GM19455 (cell line): Measurements from ENCODE around the gene CTAGE4.
"Not testable (repeated sequence)": the region's sequence is repeated elsewhere in the genome, so short reads cannot be mapped to it uniquely, and the experiment has no call there.

Experiments used
- ATAC-seq: cut with Tn5 transposase; IDR thresholded peaks from one replicate; pipeline ENCODE4 v1.9.1; 2021; ENCODE audit not compliant: unreplicated experiment

The CTAGE4 gene, protein sequence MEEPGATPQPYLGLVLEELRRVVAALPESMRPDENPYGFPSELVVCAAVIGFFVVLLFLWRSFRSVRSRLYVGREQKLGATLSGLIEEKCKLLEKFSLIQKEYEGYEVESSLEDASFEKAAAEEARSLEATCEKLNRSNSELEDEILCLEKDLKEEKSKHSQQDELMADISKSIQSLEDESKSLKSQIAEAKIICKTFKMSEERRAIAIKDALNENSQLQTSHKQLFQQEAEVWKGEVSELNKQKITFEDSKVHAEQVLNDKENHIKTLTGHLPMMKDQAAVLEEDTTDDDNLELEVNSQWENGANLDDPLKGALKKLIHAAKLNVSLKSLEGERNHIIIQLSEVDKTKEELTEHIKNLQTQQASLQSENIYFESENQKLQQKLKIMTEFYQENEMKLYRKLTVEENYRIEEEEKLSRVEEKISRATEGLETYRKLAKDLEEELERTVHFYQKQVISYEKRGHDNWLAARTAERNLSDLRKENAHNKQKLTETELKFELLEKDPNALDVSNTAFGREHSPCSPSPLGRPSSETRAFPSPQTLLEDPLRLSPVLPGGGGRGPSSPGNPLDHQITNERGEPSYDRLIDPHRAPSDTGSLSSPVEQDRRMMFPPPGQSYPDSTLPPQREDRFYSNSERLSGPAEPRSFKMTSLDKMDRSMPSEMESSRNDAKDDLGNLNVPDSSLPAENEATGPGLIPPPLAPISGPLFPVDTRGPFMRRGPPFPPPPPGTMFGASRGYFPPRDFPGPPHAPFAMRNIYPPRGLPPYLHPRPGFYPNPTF

DNA sequence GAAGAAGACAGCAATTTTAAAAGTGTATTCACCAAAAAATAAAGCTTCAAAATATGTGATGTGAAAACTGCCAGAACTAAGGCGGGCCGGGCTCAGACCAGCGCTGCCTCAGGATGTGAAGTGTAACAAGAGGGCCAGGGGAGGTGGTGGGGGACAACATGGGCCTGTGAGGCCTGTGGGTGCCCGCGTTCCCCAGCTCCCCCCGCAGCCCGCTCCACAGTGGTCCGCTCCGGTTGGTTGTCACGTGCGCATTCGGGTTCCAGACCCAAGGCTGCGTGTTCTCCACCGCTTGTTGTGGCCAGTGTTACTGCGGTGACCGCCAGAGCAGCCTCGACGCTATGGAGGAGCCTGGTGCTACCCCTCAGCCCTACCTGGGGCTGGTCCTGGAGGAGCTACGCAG lies at the start of gene CTAGE4:
Gene CTAGE4 (plus strand): TSS at position 301 of the 400 bp plus-strand sequence. CDS start 38 bp downstream, at position 339.
- not testable (repeated sequence) for ATAC-seq

DNA sequence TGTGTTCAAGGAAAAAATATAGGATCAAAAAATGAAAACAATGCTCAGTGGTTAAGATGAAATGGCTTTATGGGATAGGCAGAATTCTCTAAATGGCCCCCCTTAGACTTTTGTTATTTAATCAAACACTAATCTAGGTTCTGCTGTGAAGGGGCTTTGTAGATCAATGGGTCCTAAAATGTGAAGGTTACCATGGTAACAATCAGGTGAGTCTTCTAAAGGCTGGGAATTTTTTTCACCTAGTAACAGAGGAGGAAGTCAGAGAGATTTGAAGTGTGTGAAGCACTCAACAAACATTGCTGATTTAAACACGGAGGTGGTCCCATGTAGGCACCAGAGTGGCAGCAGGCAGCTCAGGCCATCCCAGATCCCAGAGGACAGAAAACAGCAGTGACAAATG lies 49.1 kb upstream of the CTAGE4 start:
- ATAC-seq: no peak

DNA sequence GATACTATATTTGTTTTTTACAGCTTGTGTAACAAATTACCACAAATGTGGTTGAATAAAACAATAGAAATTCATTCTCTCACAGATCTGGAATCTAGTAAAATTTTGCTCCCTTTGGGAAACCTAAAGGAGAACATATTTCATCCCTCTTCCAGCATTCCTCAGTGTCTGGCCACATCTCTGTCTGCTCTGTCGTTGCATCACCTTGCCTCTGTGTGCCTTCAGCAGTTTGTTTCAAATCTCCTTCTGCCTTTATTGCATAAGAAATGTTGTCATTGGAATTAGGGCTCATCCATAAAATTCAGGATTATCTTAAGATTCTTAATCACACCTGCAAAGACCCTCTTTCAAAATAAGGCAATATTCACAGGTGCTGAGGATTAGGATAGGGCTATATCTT lies 45.8 kb upstream of the CTAGE4 start:
- no peak for ATAC-seq

DNA sequence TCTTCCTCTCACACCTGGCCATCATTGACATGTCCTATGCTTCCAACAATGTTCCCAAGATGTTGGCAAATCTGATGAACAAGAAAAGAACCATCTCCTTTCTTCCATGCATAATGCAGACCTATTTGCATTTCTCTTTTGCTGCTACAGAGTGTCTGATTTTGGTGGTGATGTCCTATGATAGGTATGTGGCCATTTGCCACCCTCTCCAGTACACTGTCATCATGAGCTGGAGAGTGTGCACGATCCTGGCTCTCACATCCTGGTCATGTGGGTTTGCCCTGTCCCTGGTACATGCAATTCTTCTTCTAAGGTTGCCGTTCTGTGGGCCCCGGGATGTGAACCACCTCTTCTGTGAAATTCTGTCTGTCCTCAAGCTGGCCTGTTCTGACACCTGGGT lies 41.1 kb upstream of the CTAGE4 start:
- ATAC-seq: no peak

DNA sequence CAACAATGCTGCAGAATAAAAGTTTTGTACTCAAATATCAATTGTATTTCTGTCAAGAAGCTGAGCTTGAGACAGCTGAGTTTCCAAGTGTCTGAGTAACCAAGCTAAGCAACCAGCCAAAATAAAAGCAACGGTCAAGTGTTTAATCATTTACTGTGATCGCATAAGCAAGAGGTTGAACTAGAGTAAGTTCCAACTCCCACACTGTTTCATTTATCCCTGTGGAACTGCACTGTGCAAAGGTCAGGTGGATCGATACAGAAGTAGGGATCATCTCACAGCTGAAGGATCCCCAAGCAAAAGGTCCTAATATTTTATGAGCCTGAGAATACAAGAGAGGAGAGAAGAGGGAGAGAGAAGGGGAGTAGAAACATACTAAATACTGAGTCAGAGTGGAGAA lies 38.8 kb upstream of the CTAGE4 start:
- no peak for ATAC-seq

DNA sequence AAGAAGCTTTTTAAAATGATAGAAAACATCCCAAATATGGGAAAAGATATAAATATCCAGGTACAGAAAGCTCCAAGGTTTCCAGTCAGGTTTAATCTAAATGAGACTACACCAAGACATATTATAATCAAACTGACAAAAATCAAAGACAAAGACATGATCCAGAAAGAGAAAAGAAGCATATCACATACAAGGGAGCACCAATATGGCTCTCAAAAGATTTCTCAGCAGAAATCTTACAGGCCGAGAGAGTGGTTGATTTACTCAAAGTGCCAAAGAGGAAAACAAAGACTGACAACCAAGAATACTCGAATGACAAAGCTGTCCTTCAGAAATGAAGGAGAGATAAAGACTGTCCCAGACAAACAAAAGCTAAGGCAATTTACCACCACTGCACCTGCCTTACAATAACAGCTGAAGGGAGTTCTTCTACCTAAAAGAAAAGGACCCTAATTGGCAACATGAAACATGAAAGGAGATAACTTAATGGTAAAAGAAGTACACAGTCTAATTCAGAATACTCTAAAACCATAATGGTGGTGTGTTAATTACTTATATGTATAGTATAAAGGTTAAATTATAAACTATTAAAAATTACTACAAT lies 34.9 kb upstream of the CTAGE4 start:
- ATAC-seq: no peak

DNA sequence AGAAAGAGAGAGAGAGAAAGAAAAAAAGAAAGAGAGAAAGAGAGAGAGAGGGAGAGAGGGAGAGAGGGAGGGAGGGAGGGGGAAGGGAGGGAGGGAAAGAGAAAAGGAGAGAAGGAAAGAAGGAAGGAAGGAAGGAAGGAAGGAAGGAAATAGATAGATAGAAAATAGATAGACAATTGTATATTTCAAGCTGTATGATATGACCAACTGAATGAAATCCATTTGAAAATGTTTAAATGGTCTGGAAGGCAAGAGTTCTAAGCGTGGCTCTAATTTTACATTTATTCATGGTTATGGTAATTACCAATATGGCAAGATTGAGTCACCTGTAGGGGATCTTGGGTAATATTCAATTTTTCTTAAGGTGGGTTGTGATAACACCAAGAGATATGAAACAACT lies 24.4 kb upstream of the CTAGE4 start:
- no peak for ATAC-seq

DNA sequence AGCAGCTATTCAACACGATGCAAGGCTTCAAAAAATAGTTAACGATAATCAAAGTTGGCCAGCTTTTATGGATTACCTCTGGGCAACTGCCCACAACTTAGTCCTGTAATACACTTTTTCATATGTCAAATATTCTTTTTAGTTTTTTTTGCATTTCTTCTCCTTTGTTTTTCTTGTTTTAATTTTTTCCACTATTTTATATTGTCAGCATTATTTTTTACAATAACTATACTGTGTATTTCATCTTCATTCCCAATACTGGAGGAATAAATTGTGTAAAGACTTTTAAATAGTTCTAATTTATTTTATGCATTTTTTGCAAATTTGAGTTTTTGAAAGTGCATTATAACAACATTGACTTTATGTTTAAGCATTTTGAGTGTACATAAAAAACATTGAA lies 18.5 kb upstream of the CTAGE4 start:
- ATAC-seq: no peak

DNA sequence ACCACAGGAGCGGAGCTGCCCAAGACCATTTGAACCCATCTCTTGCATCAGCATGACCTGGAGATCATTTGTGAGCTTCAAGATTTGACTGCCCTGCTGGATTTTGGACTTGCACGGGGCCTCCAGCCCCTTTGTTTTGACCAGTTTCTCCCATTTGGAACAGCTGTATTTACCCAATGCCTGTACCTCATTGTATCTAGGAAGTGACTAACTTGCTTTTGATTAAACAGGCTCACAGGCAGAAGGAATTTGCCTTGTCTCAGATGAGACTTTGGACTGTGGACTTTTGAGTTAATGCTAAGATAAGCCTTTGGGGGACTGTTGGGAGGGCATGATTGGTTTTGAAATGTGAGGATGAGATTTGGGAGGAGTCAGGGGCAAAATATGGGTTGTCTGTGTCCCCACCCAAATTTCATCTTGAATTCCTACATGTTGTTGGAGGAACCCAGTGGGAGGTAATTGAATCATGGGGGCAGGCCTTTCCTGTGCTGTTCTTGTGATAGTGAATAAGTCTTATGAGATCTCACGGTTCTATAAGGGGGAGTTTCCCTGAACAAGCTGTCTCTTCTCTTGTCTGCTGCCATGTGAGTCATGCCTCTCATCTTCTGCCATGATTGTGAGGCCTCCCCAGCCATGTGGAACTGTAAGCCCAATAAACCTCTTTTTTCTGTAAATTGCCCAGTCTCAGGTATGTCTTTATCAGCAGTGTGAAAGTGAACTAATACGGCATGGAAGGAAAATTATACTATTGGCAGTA lies 11.5 kb upstream of the CTAGE4 start:
- ATAC-seq: not testable (repeated sequence)

DNA sequence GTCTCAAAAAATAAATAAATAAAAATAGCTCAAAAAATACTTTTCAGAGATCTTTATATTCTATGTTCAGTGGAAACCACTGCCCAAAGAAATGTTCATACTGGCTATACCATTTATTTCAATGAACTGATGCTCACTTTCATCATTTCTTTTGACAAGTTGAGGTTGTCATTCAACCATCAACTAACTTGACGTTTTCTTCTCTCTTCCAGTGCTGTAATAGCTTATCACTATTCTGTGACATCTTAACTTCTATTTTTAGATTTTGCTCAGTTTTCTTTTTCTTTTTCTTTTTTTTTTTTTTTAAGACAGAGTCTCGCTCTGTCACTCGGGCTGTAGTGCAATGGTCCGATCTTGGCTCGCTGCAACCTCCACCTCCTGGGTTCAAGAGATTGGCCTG lies 8.7 kb upstream of the CTAGE4 start:
- no peak for ATAC-seq

DNA sequence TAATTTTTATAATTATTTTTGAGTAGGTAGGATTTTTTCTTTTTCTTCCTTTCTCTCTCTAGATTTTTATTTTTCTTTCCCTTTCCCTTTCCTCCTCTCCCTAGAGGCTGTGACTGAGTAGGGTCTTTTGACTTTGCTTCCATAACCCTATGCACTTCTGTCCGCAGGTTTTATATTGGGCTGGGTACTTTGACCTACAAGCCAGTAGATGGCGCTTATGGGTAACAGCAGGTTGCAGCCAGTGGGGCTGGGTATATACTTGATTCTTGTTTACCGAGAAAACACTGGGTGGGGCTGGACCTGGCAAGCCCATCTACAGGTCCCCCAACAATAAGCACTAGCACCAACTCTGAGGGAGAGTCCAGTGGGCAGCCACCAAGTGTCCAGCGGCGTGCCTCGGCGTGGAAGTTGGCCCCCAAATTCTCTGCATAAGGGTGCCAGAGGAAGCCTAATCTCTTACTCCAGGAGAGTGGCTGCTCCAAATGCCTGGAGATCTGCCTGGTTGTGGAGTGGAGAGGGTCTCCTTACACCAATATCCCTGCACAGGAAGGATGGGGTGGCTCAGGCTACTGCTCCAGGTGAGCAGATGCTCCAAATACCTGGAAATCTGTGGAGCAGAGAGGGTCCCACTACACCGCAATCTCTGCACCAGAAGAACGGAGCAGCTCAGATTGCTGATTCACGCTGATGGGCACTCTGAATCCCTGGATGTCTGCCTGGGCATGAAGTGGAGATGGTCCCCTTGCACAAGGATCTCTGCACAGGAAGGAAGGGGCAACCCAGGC lies 4.7 kb upstream of the CTAGE4 start:
- peak; percentile 97 for ATAC-seq

DNA sequence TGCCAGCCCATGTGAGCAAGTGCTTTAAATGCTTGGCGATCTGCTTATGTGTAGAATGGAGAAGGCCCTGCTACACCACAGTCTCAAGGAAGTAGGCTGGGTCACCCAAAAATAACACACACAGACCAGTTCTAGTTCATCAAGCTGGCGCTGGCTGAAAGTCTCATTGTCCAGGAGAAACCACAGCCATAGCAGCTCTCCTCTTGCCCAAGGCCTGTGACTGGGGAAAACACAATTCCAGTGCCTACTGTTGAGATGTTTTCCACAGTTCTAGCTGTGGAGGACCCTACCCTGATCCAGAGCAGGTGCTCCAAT lies 4.1 kb upstream of the CTAGE4 start:
- not testable (repeated sequence) for ATAC-seq

DNA sequence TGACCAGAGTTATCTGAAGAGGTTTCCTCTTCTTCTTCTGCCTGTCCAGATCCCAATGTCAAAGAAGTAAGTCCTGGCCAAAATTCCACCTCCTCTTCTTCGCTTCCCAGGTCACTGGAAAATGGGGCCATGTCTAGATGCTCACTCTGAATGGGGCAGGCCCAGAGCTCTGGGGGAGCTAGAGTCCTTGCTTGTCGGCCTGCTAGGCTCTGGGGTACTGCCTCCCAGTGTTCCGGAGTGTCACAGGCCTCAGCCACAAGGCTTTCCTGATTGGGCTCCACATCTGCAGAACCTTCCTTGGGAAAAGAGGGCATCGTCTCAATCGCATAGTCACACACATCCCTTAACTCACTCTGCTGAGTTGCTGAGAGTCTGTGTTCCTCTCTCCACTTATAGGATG lies 4.6 kb downstream of the CTAGE4 start:
- ATAC-seq: not testable (repeated sequence)

DNA sequence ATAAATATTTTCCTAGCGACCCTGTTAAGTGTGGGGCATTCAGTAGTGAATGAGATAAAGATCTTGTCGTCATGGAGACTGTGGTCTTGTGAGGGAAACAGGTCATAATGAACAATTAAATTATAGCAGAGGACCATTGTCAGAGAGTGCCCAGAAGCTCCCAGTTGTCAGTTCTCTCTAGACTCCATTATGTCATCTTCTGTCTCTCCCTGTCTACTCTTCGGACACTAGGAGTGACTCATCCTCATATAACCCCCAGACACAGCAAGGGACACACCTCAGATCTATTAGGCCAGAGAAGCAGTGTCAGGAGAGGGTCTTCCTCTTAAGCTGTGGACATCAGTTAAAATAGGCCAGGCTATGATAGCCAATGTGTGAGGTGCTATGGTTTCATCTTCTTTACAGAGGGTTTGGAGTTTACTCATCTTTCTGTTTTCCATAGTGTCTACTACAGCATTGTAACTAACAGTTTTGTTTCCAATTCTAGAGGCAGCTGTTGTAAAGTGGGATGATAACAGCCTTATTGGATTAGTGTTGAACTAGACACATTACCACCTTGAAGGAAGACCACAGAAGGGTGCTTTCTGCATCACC lies 5.4 kb downstream of the CTAGE4 start:
- not testable (repeated sequence) for ATAC-seq

DNA sequence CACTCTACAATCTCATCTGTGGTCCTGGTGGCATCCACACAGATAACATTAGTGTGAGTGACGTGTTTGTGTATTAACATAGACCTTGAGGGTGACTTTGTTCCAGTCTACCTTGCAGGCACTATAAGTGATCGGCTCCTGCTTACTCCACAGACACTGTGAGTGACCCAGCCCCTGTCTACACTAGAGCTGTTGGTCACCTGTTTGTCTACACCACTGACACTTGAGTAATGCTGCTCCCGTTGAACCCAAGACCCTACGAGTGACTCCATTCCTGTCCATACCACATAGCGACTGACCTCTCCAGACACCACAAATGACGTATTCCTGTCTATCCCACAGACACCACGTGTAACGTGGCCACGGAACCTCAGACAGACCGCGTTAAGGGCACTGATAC lies 10.5 kb downstream of the CTAGE4 start:
- not testable (repeated sequence) for ATAC-seq

DNA sequence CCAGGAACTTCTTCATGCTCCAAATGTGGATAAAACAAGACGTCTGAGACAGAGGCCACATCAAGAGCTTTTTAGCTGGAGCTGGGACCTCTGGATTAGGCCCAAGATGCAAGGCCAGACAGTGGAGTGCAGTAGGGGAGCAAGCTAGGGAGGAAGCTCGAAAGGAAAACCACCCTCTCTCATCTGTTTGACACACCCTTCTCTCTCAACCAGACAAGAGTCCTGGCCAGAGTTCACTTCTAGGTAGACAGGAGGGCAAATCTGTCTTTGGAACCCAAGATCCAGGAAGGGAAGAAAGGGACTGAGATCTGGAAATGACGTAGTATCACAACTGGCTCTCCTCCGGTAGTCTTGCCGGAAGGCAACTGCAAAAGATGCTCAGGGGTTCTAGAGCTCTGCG lies 11.2 kb downstream of the CTAGE4 start:
- not testable (repeated sequence) for ATAC-seq

DNA sequence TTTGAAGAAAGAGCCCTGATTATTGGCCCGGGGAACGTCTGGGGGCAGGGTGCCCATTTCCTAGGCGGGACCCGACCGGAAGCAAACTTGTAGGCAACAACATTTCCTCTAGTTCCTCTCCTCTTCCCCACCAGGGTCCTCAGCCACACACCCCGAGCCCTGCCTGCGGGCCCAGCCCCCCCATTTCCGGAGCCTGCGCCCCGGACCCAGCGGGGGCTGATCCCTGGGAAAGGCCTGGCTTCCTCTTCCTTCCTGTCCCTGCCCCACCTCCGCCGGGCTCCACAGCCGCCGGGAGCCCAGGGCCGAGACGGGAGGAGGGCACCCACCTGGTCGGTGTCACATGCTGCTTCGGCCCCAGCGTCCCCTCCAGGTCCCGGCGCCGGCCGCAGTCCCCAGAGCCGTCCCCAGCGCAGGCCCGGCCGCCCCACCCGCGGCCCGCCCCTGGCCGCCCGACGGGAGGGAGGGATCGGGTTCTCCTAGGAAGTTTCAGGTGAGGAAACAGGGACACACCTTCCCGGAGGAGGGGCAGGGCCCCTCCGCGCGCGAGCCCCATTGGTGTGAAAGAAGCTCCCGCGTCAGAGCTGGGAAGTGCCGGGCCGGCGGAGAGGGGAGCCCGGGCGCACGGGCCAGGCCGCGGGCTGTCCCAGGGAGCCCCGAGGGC lies 12.1 kb downstream of the CTAGE4 start, which contains the start of gene ARHGEF35:
Gene ARHGEF35 (minus strand): TSS at position 622 of the 661 bp plus-strand sequence. CDS start 7,450 bp downstream, outside the sequence.
- ATAC-seq: peak; percentile 83

DNA sequence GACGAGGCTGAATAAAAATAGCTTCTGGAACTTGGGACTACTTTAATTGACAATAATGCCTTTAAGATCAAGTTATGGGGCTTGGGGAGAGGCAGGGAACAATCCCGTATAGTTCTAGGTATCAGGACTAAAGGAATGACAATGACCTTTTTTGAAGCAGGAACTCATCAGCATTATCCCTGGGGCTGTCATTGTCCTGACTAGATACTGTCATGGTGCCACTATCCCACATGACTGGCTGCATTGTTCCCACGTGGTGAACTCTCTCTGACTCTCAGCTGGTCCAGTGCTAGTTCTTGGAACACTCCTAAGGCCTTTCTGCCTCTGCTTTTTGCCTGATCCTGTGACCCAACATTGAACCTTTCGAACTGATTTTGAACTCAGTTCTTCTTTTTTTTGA lies 15.7 kb downstream of the CTAGE4 start:
- not testable (repeated sequence) for ATAC-seq

DNA sequence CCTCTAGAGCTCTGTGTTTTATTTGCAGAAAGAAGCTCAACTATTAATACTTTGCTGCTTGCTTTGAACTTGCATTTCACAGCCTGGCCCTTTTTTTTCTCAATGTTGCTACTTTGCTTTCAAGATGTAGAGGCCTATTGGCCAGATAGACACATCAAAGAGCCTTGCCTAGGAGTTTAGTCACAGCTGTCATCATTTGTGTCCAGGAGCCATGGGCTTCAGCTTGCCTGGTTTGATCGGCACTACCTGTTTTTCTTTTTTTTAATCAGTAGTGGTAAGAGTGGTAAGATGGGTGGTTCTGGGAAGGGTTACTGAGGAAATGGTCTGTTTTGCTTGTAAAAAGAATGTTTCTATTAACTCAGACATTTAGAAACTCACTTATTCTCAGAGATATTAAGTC lies 18.7 kb downstream of the CTAGE4 start:
- peak; percentile 27 for ATAC-seq
